Progenitor cell of endocrine pancreas (in vitro differentiated cells): Measurements from ENCODE around the gene SOWAHB. TPM values are rescaled to one million over a fixed set of nuclear protein-coding genes. Genes with fewer than 3 reads are reported as not detected.
A peak's percentile ranks its signal among the peaks of the same experiment; 100 is the strongest.

Experiments
- DNase-seq: peaks from one replicate; pipeline ENCODE4 v3.0.0; 2021; ENCODE audit warnings: low spot score; ENCODE audit not compliant: unreplicated experiment
- H3K27ac Mint-ChIP-seq: 2 replicates; pipeline ENCODE4 v1.8.0; 2021; ENCODE audit warnings: mild to moderate bottlenecking, moderate library complexity, mixed read lengths
- H3K27me3 Mint-ChIP-seq: 2 replicates; pipeline ENCODE4 v1.8.0; 2021; ENCODE audit warnings: mixed read lengths
- H3K36me3 Mint-ChIP-seq: 2 replicates; pipeline ENCODE4 v1.8.0; 2022; ENCODE audit warnings: mixed read lengths; ENCODE audit not compliant: insufficient read depth
- H3K4me1 Mint-ChIP-seq: 2 replicates; pipeline ENCODE4 v1.8.0; 2021; ENCODE audit warnings: low read depth, mixed read lengths
- H3K4me3 Mint-ChIP-seq: 2 replicates; pipeline ENCODE4 v1.8.0; 2021; ENCODE audit warnings: low read depth, mild to moderate bottlenecking, moderate library complexity, mixed read lengths
- H3K9me3 Mint-ChIP-seq: 2 replicates; pipeline ENCODE4 v1.8.0; 2021; ENCODE audit warnings: low read depth, mixed read lengths
- total RNA-seq: library from RNA; stranded (reverse); gene quantifications from 2 replicates; pipeline ENCODE4 v1.2.1, GENCODE V29; 2021
- TF ChIP-seq, protein P1 (sequence below): fragments of 200-600 bp; sonication (generic); IDR thresholded peaks from one replicate; pipeline ENCODE4 v1.5.0; 2021; ENCODE audit warnings: antibody characterized with exemption, mild to moderate bottlenecking; ENCODE audit not compliant: unreplicated experiment

Gene SOWAHB
- total RNA-seq, 1 donor from 2014 or later = 4.3 TPM

DNA sequence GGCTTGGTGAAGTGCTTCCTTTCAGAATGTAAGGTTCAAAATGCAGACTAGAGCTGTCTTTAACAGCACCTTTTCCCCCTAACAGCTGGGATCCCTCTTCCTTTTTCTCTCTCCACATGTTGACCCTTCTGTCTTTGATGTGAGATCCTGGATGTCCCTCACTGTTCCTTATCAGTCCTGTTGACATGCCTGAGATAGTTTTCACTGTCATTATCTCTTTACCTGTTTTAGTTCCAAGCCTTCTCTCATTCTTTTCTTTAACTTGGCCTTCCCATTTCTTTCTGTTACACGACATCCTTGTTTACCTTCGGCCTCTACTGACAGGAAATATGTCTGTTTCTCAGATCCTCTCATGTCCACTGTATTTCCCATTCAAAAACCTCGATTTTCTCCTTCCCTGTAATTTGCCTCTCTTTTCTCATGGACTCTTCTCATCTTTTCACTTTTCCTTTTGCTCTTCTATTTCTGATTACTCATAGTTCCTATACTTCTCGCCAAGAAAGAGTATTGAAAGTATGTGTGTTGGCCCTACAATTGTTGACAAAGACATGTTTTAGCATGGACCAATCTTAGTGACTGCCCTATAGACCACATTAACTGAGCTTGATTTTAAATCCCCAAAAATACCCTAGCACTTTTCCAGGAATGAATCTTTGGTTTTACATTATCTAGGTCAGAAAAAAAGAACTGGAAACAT, 1.2 kb upstream of the SOWAHB start:
- DNase-seq = no peak
- Mint-ChIP-seq H3K27me3 (peaks cover 13% of the 10 kb centered on the region), H3K4me1 (peaks cover 12% of the 10 kb centered on the region), H3K9me3 (no peaks in the 10 kb centered on the region), H3K27ac (no peak overlapping the region), H3K4me3 (peak overlapping the region; percentile 81), H3K36me3 (no peaks in the 10 kb centered on the region)
- TF ChIP-seq, protein P1, sequence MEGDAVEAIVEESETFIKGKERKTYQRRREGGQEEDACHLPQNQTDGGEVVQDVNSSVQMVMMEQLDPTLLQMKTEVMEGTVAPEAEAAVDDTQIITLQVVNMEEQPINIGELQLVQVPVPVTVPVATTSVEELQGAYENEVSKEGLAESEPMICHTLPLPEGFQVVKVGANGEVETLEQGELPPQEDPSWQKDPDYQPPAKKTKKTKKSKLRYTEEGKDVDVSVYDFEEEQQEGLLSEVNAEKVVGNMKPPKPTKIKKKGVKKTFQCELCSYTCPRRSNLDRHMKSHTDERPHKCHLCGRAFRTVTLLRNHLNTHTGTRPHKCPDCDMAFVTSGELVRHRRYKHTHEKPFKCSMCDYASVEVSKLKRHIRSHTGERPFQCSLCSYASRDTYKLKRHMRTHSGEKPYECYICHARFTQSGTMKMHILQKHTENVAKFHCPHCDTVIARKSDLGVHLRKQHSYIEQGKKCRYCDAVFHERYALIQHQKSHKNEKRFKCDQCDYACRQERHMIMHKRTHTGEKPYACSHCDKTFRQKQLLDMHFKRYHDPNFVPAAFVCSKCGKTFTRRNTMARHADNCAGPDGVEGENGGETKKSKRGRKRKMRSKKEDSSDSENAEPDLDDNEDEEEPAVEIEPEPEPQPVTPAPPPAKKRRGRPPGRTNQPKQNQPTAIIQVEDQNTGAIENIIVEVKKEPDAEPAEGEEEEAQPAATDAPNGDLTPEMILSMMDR = no peak

DNA sequence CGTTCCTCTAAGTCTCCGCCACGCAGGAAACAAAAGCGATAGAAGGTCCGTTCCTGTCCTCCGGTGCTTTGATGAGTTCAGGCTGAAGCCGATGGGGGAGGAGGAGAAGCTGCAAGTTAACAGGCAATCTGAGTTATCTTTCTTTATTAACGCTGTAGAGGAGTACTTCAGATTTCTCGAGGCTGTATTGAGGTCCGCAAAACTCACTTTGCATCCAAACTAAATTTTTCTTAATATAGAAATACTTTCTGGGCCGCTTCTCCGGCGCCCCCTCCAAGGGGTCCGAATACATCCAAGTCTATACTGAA, 395 bp upstream of the SOWAHB start:
- Mint-ChIP-seq H3K4me3 (peak overlapping the region; percentile 81), H3K9me3 (no peaks in the 10 kb centered on the region), H3K36me3 (no peaks in the 10 kb centered on the region), H3K27me3 (peaks cover 13% of the 10 kb centered on the region), H3K27ac (peak overlapping the region; percentile 84), H3K4me1 (peaks cover 12% of the 10 kb centered on the region)
- TF ChIP-seq, protein P1 = no peak
- DNase-seq = no peak

DNA sequence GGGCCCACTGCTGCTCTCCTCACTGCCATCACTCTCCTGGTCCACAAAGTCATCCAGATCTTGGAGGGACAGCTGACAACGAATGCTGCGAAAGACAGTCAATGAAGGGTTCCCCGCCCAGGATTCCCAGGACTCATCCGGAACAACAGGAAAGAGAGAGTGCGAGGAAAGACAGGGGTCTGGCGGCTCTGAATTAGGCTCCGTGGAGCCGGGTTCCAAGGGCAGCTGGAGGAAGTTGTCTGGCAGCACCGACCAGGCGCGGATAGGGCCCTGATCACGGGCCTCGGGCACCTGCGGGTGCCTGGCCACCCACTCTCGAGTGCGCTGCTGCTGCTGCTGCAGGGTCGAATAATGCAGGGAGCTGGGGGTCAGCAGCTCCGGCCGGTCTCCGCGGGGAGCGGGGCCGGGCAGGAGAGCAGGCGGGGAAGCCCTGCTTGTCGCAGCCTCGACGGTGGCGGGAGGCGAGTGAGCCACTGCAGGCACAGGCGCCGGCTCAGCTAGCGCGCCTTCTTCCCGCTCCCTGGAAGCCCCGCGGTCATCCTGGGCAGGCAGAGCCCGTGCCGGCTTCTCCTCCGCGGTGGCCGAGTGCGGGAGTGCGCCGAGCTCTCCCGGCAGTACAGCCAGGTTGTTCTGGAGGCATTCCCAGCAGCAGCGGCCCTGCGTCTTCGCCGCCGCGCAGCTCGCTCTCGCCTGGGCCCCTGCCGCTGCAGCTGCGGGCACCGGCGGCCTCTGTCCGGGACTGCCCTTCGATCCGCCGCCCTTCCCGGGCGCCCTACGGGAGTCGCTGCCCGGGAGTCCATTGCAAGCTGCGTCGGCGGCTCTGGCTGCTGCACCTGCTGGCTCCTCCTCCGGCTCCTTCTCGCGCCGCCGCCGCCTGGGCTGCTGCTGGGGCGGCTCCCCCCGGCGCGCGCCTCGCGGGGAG, 1.1 kb downstream of the SOWAHB start:
- Mint-ChIP-seq H3K4me3 (peak overlapping the region; percentile 71), H3K9me3 (no peaks in the 10 kb centered on the region), H3K4me1 (peaks cover 19% of the 10 kb centered on the region), H3K27me3 (peaks cover 23% of the 10 kb centered on the region), H3K36me3 (no peaks in the 10 kb centered on the region), H3K27ac (no peak overlapping the region)
- TF ChIP-seq, protein P1 = peak; percentile 12
- peak; percentile 40 for DNase-seq

DNA sequence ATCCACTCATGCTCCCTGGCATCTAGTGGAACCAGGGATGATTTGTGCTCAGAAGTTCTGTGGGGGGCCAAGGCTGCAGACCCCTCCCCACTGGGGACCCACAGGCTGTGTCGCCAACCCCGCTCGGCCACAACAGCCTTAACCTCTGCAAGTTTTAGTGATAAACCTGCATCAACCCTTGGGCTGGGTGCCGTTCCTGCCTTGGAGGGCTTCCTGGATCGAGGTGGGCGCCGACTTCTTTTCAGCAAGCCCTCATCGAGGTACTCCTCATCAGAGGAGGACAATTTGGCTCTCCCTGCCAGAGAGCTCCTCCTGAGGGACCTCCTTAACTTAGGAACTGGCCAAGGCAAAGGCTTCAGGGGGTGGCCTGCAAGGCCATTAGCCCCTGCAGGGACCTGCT, 1.9 kb downstream of the SOWAHB start:
- peaks cover 28% of the 10 kb centered on the region for H3K27me3 Mint-ChIP-seq
- H3K27ac Mint-ChIP-seq = no peak overlapping the region
- H3K36me3 Mint-ChIP-seq = no peaks in the 10 kb centered on the region
- DNase-seq = no peak
- TF ChIP-seq, protein P1 = no peak
- no peaks in the 10 kb centered on the region for H3K9me3 Mint-ChIP-seq
- no peak overlapping the region for H3K4me3 Mint-ChIP-seq
- H3K4me1 Mint-ChIP-seq = peaks cover 19% of the 10 kb centered on the region

DNA sequence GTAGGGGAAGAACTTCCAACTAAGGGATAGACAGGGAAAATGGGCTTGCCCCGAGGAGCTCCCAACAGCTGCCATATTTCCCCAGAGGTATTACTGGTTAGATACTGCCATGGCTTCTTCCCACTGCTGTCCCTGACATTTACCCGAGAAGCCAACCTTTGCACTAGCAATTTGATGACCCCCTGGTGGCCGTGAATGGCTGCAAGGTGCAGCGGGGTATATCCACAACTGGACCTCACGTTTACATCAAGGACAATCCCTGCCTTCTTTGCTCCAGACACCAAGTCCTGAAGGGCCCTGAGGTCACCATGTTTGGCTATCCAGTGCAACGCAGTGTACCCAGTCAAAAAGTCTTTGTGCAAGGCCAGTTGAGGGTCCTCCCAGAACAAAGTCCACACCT, 2.3 kb downstream of the SOWAHB start:
- TF ChIP-seq, protein P1 = peak; percentile 24
- DNase-seq = no peak
- no peak overlapping the region for H3K27ac Mint-ChIP-seq
- peaks cover 19% of the 10 kb centered on the region for H3K4me1 Mint-ChIP-seq
- no peaks in the 10 kb centered on the region for H3K9me3 Mint-ChIP-seq
- H3K36me3 Mint-ChIP-seq = no peaks in the 10 kb centered on the region
- H3K4me3 Mint-ChIP-seq = no peak overlapping the region
- peaks cover 29% of the 10 kb centered on the region for H3K27me3 Mint-ChIP-seq
